GM12801 (cell line): ENCODE measurements around the gene SMIM35.

ENCODE experiments used
- TF ChIP-seq, protein P1 (sequence below): IDR thresholded peaks from one replicate; pipeline ENCODE4 v1.5.1; 2011; ENCODE audit warnings: control low read depth; ENCODE audit not compliant: insufficient read length; ENCODE audit errors: extremely low read depth

SMIM35 gene

DNA sequence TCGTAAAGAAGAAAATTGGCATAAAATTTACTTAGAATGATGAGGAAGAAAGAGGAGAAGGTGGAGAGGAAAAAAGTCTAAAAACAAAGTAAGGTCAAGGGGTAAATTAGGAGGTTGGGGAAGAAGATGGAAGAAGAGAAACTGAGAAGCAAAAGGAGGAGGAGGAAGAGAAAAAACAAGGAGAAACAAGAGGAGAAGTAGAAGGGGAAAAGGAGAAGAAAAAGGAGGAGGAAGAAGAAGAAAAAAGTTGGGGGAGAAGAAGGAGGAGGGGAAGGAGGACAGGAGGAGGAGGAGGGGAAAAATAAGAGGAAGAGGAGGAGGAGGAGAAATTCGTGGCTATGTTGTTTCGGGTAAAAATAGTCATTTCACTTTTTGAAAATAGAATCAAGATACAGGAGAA lies 58.1 kb downstream of the SMIM35 start:
- TF ChIP-seq, protein P1, sequence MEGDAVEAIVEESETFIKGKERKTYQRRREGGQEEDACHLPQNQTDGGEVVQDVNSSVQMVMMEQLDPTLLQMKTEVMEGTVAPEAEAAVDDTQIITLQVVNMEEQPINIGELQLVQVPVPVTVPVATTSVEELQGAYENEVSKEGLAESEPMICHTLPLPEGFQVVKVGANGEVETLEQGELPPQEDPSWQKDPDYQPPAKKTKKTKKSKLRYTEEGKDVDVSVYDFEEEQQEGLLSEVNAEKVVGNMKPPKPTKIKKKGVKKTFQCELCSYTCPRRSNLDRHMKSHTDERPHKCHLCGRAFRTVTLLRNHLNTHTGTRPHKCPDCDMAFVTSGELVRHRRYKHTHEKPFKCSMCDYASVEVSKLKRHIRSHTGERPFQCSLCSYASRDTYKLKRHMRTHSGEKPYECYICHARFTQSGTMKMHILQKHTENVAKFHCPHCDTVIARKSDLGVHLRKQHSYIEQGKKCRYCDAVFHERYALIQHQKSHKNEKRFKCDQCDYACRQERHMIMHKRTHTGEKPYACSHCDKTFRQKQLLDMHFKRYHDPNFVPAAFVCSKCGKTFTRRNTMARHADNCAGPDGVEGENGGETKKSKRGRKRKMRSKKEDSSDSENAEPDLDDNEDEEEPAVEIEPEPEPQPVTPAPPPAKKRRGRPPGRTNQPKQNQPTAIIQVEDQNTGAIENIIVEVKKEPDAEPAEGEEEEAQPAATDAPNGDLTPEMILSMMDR, result no peak

DNA sequence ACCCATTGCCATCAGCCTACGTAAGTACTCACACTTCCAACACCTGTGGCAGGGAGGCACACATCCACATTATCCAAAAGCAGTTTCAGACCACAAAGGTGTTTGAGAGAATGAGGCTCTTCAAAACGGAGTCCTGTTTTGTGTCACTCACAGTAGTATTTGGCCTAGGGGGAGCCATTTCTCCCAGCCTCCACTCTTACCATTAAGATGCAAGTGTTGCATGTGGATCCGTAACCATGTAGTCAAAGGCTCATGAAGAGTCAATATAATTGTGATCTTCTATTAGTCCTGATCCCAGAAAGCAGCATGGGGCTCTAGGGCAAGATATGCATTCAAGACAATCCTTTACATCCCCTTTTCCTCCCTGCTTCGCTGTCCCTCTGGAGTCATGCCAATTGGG lies 59.1 kb downstream of the SMIM35 start:
- TF ChIP-seq, protein P1, result no peak

DNA sequence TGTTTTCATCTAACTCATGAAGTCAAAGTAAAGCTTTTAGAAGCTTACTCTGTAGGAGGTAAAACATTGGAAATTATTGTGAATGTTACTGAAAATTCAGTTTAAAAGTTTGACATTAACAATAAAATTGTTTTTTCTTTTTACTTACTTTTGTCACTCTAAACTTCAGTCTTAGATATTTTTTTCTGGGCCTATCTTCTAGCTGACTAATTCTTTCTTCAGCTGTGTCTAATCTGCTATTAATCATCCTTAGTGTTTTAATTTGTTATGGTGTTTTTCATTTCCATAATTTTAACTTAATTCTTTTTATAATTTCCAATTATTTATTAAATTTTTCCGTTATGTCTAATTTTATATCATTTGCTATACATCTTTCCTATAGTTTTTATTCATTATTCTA lies 65.6 kb downstream of the SMIM35 start:
- TF ChIP-seq, protein P1, result no peak

DNA sequence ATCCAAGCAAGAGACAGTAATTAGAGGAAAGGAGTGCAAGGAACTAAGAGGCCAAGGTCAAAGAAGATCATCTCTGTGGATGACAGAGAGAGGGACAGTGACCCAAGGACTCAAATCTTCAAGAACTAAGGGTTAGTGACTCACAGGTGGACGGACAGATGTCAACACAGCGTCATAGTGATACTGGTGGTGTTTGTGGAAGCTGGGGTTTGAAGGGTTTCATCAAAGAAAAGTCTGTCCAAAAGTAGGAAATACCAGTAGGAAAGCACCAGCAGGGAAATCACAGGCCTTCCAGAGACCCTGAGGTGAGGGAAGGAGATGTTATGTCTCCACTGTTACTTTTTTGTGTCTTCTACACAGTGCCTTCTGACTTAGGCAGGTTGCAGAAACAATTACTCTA lies 68.4 kb downstream of the SMIM35 start:
- TF ChIP-seq, protein P1, result no peak

DNA sequence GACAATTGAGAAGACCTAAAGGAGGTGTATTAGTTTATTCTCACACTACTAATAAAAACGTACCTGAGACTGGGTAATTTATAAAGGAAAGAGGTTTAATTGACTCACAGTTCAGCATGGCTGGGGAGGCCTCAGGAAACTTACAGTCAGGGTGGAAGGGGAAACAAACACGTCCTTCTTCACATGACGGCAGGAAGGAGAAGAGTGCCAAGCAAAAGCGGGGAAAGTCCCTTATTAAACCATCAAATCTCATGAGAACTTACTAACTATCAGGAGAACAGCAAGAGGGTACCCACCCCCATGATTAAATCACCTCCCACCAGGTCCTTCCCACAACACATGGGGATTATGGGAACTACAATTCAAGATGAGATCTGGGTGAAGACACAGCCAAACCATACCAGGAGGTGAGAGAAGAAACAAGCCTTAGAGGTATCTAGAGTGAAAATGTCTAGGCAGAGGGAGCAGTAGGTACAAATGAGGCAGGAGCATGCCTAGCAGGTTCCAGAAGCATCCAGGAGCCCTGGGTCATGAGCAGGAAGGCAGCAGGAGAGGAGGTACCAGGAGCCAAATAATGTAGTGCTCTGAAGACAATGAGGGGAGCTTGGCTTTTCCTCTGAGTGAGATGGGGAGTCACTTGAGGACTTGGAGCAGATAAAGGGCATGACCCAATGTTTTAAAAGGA lies 69.0 kb downstream of the SMIM35 start:
- TF ChIP-seq, protein P1, result no peak

DNA sequence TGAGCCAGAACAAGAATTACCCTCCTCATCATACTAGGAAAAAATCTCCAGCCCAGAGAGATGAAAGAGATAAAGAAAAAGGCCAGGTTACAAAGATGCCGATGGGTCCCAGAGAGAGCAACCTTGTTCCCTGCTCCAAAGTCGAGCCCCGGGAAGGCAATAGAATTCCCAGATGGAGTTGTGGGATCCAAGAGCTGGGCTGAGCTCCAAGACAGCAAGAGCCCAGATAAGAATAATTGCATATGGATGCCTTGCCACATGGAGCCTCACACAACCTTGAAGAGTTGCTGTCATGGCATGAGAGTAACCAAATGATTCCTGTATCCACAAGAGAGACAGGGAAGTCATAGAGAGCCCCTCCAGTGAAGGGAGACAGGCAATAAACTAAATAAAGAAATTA lies 69.7 kb downstream of the SMIM35 start:
- TF ChIP-seq, protein P1, result no peak

DNA sequence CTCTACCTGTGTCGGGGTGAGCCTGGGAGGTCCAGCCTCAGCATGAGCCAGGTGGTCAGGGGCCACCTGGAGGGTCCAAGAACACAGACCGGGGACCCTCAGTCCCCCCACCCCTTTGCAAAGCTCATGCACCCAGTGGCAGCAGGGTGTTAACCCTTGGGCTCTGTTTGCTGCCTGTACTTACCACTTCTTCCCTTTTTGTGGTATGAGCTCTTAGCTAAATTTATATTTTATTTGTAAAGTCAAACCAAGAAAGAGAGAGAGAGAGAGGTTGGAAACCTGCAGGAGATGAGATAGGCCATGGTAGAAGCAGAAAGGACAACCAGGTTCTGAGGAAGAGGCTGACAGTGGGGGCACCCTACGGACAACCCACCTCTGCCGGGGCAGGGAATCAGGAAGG lies 70.7 kb downstream of the SMIM35 start:
- TF ChIP-seq, protein P1, result no peak
